Central memory CD4-positive, alpha-beta T cell (primary cell): ENCODE measurements around the gene CNNM2.
A peak's percentile ranks its signal among the peaks of the same experiment; 100 is the strongest.
"Not testable (repeated sequence)": the region's sequence is repeated elsewhere in the genome, so short reads cannot be mapped to it uniquely, and the experiment has no call there.

Source experiments
- DNase-seq: peaks from one replicate; pipeline ENCODE4 v3.0.0; 2022

CNNM2 gene

DNA sequence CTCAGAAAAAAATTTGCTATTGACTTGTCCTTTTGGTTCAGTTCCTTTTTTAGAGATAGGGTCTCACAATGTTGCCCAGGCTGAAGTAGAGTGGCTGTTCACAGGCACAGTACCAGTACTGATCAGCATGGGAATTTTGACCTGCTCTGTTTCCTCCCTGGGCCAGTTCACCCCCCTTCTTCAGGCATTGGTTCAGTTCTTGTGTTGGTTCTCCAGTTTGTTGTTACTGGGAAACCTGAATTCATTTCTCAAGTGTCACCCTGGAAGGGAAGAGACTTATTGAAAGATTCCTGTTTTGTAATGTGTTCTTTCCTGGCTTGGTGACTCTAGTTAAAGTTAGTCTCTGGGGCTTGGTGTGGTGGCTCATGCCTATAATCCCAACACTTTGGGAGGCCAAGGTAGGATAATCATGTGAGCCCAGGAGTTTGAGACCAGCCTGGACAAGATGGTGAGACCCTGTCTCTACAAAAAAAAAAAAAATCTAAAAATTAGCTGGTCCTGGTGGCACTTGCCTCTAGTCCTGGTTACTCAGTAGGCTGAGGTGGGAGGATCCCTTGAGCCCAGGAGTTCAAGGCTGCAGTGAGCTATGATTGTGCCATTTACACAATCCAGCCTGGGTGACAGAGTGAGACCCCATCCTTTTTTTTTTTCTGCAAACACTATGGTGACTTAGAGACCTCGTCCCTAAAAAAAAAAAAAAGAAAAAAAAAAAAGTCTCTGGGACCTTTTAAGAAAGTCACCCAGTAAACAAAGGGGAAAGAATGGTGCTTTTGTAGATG is 52.7 kb downstream of the CNNM2 start:
- no peak for DNase-seq

DNA sequence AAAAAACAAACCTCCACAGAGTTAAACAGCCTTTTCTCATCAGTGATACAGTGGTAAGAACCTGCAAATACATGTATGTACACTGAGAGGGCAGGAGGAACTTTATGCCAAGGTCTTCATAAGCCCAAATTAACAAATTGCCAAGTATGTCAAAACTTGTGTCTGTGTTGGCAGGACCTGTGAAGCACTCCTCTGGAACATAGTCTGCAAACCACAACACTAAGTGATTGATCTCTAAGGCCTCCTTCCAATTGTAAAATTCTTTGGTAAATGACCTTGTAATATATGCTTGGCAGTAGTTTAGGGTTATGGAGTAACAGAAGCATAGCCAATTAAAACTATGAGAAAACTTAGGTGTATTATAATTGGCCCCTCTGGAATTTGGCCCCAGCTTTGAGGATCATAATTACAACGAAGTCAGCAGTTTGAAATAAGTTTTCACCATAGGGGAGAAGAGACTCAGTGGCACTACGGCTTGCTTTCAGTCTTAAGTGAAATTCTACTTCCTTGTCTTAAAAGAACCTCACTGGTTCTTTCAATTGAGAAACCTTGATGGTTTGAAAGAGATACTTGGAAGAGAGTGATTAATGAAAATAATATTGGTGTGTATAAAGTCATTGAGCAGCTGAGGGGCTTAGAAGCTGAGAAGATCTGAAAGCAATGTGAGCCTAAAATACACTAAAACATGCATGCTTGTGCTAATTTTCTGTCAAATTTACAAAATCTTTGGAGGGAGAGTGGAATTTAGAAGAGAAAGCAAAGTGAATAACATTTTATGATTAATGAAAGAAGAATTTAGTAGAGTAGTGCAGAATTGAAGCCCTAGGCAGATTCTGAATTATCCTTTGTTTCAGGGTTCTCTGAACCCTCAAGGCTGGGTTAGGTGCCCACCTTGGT is 57.6 kb downstream of the CNNM2 start:
- no peak for DNase-seq

DNA sequence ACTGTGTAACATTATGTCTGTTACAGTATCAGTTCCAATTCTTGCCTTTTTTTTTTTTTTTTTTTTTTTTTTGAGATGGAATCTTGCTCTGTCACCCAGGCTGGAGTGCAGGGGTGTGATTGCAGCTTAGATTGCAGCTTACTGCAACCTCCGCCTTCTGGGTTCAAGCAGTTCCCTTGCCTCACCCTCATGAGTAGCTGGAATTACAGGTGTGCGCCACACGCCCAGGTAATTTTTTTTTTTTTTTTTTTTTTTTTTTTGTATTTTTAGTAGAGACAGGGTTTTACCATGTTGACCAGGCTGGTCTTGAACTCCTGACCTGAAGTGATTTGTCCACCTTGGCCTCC is 58.3 kb downstream of the CNNM2 start:
- not testable (repeated sequence) for DNase-seq

DNA sequence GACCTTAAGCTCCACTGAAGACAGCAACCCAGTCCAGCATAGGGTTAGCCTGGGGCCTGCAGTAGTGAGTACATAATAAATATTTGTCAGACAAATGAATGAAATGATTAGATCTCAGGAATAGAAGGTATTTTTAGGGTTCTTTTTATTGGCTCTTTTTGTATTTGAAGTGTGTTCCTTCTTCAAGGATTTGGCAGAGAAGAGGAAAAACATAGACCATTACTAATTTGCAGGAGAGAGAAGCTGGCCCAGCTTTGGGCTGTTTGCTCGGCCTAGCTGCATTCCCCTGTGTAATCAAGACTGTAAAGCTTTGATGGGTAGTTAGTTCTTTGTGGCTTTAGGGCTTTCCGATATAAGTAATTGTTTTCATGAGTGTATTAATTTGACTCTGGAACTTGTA is 64.2 kb downstream of the CNNM2 start:
- no peak for DNase-seq

DNA sequence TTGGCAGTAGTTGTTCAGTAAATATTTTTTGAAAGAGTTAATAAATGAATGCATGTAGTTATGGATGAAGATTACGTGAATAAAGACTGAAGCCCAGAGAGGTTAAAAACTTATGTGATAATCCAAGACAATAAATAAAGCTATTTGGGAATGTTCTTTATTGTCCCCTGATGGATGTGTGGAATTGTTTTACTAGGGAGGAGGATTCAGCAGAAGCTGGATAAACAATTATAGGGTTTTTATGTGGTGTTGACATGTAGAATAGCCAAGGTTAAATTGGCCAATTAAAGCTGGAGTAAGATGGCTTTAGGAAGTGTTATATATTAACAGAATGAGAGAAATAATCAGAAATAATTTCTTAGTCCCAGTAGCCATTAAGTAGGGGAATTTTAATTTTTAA is 66.0 kb downstream of the CNNM2 start:
- no peak for DNase-seq

DNA sequence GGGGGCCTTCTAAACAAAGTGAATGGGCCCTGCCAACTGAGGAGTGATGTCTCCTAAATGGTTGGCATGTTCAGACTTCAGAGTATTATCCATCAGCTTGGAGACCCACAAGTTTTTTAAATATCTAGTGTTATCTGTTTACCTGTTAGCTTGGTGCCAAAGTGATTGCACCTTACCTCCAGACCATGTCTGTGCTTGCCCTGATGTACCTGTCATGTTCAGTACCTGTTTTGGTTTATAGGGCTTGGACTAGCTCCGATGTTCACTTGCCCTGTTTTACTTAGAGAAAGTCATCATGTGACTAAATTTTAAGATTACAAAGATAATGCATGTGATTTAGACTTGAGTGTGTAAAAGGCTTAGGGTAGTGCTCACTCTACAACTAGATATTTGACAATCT is 67.7 kb downstream of the CNNM2 start:
- DNase-seq, result no peak

DNA sequence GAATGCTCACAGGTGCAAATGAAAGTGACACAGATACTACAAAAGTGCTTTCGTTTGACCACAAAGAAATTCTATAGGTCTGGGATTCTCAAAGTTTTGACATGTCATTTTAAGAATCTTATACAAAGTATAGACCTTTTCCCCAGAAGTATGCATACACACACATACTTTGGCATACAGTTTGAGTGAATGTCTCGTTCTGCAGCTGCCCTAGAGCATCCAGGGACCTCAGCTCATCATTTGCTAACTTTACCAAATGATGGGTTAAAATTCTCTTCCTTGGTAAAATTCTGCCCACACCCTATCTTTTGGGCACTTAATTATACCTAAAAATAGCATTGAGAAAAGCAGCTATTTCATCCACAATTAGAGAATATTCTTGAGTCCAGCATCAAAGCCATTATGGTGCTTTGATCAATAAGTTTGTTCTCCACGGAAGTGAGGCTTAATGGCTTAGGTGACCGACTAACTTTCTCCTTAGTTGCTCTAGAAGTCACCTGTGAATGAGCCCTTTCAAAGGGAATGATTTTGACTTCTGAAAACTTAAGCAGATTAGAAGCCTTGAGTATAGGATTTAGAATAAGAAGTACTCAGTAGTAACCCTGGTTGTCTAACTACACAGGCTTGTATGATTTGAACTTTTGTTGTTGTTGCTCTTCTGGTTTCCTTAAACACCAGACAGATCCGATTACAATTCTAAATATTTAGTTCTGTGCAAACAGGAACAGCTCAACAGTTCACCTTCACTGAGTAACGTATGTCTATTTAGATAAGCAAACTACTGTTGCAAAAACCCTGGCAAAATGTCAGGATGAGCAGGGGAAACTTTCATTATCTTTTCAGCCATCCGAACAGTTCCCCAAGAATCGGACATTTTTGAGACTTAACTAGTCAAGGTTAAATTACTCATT is 70.6 kb downstream of the CNNM2 start:
- no peak for DNase-seq

DNA sequence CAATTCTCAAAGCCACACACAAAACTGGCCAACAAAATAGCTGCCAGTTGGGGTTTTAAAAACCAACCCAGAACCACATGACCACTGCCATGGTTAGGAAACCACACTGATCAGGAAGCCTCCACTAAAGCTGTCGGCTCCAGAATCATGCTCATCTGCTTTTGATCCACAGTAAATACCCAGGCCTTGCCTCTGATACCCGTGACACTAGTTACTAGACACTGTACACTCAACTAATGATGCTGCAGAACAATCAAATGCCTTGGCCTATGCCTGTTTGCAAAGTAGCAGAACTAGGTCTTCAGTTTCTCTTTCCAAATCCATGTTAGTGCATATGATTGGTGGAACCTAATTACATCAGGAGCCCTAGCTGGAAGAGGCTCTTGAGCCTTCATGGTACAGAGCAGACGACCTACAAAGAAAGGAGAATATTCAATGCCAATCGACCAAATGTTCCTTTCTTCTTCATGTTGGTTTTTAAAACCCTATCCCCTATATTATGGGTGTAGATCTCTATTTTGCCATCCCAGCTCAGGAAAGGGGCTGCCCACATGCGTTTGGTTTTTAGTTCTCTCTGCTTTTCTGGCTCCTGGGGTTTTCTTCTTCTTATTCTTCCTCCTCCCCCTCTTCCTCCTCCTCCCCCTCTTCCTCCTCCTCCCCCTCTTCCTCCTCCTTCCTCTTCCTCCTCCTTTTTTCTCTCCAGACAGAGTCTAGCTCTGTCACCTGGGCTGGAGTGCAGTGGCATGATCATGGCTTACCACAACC is 76.6 kb downstream of the CNNM2 start:
- peak; percentile 0 for DNase-seq

DNA sequence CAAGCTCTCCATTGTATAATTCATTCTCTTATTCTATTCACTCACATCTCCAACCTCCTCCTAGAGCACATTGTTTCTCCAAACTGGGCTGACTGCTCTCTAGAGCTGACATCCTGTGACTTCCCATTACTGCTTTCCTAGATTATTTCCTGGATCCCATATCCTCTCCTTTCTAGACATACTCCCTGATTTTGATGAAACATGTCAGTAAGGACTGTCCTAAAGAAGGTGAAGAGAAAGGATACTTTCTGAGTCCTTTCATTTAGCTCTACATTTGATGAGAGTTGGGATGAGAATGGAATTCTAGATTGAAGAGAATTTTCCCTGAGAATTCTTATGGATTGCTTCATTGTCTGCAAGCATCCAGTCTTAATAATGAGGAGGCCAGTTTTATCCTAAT is 78.8 kb downstream of the CNNM2 start:
- no peak for DNase-seq

DNA sequence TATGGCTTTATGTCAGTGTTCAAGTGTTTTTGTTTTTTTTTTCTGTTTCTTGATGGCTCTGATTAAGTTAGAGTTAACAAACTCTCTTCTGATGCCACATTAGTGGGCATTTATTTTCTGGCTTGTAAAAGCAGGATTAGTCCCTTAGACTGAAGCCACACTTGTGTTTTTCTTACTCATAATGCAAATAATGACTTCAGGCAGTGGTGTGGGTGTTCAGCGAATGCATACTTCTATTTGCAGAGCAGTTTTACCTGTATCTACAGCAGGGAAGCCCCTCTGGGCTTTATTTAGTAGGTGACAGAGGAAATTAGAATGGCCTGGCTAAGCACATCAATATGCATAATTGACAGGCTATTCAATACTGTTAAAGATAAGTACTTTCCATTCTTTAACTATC is 79.9 kb downstream of the CNNM2 start:
- no peak for DNase-seq

DNA sequence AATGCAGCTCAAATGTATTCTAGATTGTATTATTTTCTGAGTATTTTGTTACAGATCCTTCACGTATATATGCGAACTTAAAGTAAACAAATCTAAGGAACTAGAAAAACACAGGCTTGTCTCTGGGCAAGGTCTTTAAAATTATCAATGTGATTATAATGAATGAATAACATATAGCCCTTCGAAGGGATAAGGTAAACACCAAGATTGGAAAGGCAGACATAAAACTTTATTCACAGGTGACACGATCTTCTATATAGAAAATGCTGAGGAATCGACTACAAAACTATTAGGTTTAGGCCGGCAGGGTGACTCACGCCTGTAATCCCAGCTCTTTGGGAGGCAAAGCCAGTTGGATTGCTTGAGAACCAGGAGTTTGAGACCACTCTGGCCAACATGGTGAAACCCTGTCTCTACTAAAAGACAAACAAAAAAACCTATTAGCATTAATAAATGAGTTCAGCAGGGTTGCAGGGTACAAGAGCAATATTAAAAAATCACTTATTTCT is 80.4 kb downstream of the CNNM2 start:
- no peak for DNase-seq

DNA sequence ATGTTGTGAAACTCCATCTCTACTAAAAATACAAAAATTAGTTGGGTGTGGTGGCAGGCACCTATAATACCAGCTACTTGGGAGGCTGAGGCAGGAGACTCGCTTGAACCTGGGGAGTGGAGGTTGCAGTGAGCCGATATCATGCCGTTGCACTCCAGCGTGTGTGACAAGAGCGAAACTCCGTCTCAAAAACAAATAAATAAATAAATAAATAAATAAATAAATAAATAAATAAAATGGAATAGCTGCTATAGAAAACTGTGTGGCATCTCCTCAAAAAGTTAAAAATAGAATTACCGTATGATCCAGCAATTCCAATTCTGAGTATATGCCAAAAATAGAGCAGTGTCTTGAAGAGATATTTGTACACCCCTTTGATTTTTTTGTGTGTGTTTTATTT is 82.0 kb downstream of the CNNM2 start:
- not testable (repeated sequence) for DNase-seq

DNA sequence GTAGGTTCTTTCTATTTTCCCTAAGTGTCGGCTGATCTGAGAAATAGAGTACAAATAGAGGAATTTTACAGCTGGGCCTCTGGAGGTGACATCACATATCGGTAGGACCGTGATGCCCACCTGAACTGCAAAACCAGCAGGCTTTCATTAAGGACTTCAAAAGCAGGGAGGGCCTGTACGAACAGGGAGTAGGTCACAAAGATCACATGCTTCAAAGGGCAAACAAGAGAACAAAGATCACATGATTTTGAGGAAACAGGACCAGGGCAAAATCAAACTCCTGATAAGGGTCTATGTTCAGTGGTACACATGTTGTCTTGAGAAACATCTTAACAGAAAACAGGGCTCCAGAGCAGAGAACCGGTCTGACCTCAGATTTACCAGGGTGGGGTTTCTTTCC is 88.9 kb downstream of the CNNM2 start:
- DNase-seq, result no peak

DNA sequence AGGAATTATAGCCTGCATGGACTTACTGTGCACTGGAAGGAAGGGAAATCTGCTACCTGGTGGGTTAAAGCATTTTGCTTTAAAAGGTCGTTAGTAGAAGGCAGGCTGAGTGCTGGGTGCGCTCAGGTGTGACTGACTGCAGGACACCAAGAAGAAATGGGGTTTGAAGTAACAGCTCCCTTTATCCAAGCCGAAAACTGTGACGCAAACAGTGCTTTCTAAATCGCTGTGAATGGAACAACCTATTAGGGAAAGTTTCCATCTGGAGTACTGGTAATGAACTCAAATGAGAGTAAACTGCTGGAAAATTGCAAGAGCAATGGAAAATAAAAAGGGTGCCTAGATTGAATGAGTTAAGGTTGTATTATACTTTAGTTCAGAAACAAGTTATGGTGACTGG is 95.3 kb downstream of the CNNM2 start:
- DNase-seq, result no peak

DNA sequence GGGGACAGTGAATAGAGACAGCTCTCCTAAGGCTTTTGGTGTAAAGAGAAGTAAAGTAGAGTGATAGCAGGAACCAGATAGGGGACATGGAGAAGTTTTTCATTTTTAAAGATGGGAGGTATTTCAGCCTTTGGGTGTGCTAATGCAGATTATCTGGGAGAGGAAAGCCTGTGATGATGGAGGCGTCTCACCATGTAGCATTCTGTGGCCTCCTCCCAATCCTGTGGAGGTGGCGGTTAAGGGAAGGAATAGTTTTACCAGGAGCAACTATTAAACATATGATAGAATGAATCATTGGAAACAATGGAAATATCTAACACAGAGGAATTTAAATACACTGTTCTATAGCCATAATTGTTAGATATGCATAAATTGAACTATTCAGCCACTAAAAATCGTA is 101.3 kb downstream of the CNNM2 start:
- no peak for DNase-seq

DNA sequence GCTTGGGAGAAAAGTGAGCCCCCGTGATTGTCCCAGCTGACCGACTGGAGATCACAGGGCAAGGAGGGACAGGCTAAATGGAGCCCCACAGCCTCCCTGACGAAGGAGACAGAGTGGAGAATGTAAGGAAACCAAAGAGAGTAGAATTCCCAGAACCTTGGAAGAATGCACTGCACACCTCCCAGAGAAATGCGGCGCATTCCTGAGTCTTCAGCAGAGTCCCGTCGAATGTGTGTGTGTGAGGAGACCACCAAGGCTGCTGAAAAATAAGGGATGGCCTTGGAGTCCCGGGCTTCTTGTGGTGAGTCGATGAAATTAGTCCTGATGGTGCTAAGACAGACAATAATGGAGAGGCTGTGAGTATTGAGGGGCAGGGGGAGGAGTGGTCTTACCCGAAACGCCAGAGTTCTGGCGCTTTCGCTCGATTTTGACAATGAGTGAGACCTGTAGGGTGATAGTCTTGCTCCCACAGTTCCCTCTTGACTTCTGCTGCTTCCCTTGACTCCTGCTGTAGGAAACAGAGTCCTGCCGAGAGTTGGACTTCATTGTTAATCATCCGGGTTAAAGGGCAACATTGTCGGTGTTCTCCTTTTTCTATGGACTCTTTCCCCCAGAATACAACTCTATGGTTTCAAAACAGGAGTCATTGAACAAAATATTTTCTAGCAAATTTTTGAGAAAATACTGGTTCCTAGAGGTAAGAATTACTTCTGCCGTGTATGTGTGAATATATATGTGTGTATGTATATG is 103.2 kb downstream of the CNNM2 start:
- no peak for DNase-seq

DNA sequence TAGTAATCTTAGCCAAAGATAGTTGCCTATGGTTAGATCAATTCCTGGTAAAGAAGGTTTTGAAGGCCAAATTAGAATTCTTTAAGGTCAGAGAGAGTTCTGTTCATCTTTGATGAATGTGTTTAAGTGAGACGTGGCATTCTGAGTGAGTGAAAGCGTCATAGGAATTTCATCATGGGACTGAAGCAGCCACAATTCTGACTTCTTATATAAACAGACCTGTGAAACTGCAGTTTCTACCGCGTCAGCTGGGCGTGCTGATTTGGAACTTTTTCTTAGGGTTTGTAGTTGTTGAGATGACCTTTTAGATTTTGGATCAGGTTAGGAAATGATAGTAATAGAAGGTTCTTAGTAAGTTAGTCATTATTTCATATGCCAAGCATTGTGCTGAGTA is 103.8 kb downstream of the CNNM2 start:
- DNase-seq, result no peak

DNA sequence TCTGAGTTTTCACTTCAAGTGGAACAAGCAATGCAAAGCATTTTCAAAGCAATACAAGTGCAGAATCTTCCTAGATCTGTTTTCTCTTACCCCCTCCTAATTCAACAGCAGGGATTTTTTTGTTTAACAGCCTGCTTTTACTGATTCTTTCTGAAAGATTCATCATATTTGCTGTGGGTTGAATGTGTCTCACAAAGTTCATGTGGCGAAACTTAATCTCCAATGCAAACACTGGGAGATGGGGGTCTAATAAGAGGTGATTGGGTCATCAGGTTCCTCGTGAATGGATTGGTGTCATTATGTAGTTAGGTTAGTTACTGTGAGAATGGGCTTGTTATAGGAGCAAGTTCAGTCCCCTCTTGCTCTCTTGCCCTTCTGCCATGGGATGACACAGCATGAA is 107.6 kb downstream of the CNNM2 start:
- DNase-seq, result no peak

DNA sequence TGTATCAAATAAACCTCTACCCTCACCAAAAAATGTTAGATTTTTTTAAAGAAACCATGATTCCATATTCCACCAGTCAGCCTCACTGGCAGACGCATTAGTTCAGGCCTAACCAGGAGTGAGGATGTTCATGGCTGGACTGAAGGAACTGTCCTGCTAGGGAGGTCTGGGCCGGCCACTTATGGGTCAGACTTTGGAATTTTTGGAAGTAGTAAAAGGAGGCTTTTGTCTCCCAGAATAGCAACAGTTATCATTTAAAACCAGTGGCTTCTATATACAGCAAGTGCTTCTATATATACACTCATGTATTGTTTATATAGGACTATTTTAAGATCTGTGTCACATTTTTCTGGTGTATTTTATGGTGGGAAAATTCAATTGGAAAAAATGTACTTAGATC is 120.5 kb downstream of the CNNM2 start:
- DNase-seq, result no peak

DNA sequence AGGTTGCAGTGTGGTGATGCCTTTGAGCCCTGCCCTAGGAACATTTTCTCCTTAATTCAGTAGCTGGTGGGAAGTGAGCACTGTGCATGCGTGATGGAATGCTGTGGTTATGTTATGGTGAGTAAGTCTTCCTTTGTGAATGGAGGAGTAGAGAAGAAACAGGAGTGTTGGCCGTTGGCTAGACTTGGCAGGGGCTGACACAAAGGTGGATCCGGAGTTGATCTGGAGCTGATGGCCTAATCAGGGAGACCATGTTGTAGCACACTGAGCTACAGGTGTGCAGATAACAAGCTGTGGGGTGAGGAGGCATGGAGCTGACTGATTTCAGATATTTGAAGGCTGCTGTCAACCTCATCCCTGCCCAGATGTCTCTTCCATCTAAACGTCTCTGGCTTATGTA is 122.3 kb downstream of the CNNM2 start:
- no peak for DNase-seq

DNA sequence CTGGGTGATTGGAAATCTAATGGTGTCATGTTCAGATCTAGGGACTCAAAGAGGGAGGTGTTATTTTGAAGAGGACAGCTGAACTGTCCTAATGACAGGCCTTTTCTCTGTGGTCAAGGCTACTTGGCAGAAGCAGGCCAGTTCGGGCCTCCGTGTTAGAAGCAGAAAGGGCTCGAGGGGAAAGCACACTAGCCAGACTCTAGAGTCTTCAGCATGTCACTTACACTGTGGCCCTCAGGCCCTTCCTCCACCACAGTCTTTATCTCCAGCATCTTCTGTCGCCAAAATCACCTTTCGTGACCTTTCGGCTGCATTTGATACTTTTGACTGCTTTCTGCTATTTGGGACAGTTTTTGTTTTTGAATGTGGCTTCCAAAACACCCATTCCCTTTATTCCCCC is 123.3 kb downstream of the CNNM2 start:
- no peak for DNase-seq

DNA sequence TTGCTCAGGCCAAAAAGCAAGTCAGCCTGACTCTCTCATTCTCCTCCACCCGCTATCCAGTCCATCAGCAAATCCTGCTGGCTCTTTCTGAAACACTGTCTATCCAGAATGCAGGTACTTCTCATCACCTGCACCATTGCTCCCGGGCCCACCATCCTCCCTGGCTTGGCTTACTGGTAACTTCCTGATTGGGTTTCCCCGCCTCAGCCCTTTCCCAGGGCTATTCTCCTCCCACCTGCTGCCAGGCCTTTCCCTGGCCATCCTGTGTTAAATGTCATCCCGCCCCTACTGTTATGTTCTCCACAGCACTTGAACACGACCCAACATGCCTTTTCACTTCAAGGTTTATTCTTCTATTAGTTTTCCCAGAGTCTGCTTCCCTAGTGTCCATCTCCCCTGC is 124.0 kb downstream of the CNNM2 start:
- no peak for DNase-seq
